Mesenchymal stem cell (in vitro differentiated cells and primary cell): ENCODE results near the gene RIMBP2.

ENCODE experiments used
- DNase-seq: peaks from one replicate; pipeline ENCODE4 v3.0.0-alpha.2; 2013
- H2AFZ ChIP-seq: one replicate; pipeline ENCODE4 v1.6.1; 2013; ENCODE audit warnings: low read depth, mild to moderate bottlenecking, control low read depth, inconsistent platforms, low read length, moderate library complexity
- H2AK5ac ChIP-seq: 2 replicates; pipeline ENCODE4 v1.6.1; 2013; ENCODE audit warnings: low read length, moderate library complexity, mild to moderate bottlenecking, inconsistent platforms; ENCODE audit not compliant: severe bottlenecking
- H2BK120ac ChIP-seq: one replicate; pipeline ENCODE4 v1.6.1; 2013; ENCODE audit warnings: low read depth, mild to moderate bottlenecking, inconsistent platforms, low read length, moderate library complexity
- H2BK12ac ChIP-seq, 2 experiments: one replicate each; pipeline ENCODE4 v1.6.1; 2013; ENCODE audit warnings: inconsistent platforms in 2 of 2, low read length in 2 of 2, mild to moderate bottlenecking in 2 of 2, moderate library complexity in 2 of 2, control low read depth in 1 of 2
- H2BK15ac ChIP-seq: one replicate; pipeline ENCODE4 v1.6.1; 2013; ENCODE audit warnings: mild to moderate bottlenecking, low read depth, inconsistent platforms; ENCODE audit not compliant: poor library complexity, severe bottlenecking
- H2BK5ac ChIP-seq: 2 replicates; pipeline ENCODE4 v1.6.1; 2013; ENCODE audit warnings: low read depth, mild to moderate bottlenecking, low read length, control low read depth, inconsistent platforms; ENCODE audit not compliant: poor library complexity, severe bottlenecking
- H3K14ac ChIP-seq, 2 experiments: one replicate each; pipeline ENCODE4 v1.6.1; 2013; ENCODE audit warnings: inconsistent platforms in 2 of 2, low read length in 2 of 2, control low read depth in 1 of 2, mild to moderate bottlenecking in 1 of 2, moderate library complexity in 1 of 2
- H3K18ac ChIP-seq, 2 experiments: one replicate each; pipeline ENCODE4 v1.6.1; 2013; ENCODE audit warnings: inconsistent platforms in 2 of 2, low read length in 2 of 2, control low read depth in 1 of 2, low read depth in 1 of 2, mild to moderate bottlenecking in 1 of 2
- H3K23ac ChIP-seq, 2 experiments: one replicate each; pipeline ENCODE4 v1.6.1; 2013; ENCODE audit warnings: inconsistent platforms in 2 of 2, low read length in 2 of 2, mild to moderate bottlenecking in 2 of 2, moderate library complexity in 2 of 2, control low read depth in 1 of 2
- H3K27ac ChIP-seq: 2 replicates; pipeline ENCODE4 v1.5.1; 2013; ENCODE audit warnings: mild to moderate bottlenecking, moderate library complexity, low read length, control low read depth, inconsistent platforms; ENCODE audit not compliant: poor library complexity, severe bottlenecking
- H3K27me3 ChIP-seq, 2 experiments: 2 replicates each; pipeline versions ENCODE4 v1.6.1 to v1.7.0; 2013; ENCODE audit warnings: low read length in 2 of 2, mild to moderate bottlenecking in 2 of 2, moderate library complexity in 2 of 2, control low read depth in 1 of 2, inconsistent platforms in 1 of 2; ENCODE audit not compliant: control insufficient read depth in 1 of 2, insufficient read depth in 1 of 2
- H3K36me3 ChIP-seq, 2 experiments: 2 replicates each; pipeline versions ENCODE4 v1.6.1 to v1.7.0; 2013; ENCODE audit warnings: low read length in 2 of 2, control low read depth in 1 of 2, inconsistent platforms in 1 of 2, low read depth in 1 of 2, mild to moderate bottlenecking in 1 of 2; ENCODE audit not compliant: insufficient read depth in 2 of 2, control insufficient read depth in 1 of 2
- H3K4ac ChIP-seq, 2 experiments: one replicate each; pipeline ENCODE4 v1.6.1; 2013; ENCODE audit warnings: inconsistent platforms in 2 of 2, low read length in 2 of 2, mild to moderate bottlenecking in 2 of 2, moderate library complexity in 2 of 2, control low read depth in 1 of 2, low read depth in 1 of 2
- H3K4me1 ChIP-seq: 2 replicates; pipeline ENCODE4 v1.6.1; 2013; ENCODE audit warnings: low read depth, low read length, control low read depth; ENCODE audit not compliant: control insufficient read depth, insufficient read depth
- H3K4me2 ChIP-seq: 2 replicates; pipeline ENCODE4 v1.6.1; 2013; ENCODE audit warnings: low read length, mild to moderate bottlenecking, inconsistent platforms; ENCODE audit not compliant: poor library complexity, severe bottlenecking
- H3K4me3 ChIP-seq, 2 experiments: 2 replicates each; pipeline versions ENCODE4 v1.5.1 to v1.7.0; 2013; ENCODE audit warnings: low read length in 2 of 2, mild to moderate bottlenecking in 2 of 2, control low read depth in 1 of 2, low read depth in 1 of 2; ENCODE audit not compliant: insufficient read depth in 1 of 2
- H3K79me1 ChIP-seq: replicated peaks from 2 replicates; pipeline ENCODE4 v1.6.1; 2013; ENCODE audit warnings: mild to moderate bottlenecking, control low read depth, low read length, inconsistent platforms; ENCODE audit not compliant: poor library complexity, severe bottlenecking
- H3K9ac ChIP-seq: 2 replicates; pipeline ENCODE4 v1.7.0; 2013; ENCODE audit warnings: mild to moderate bottlenecking, low read length, moderate library complexity
- H3K9me3 ChIP-seq: 2 replicates; pipeline ENCODE4 v1.7.0; 2013; ENCODE audit warnings: mild to moderate bottlenecking, low read length; ENCODE audit not compliant: control insufficient read depth
- H4K8ac ChIP-seq: one replicate; pipeline ENCODE4 v1.6.1; 2013; ENCODE audit warnings: inconsistent platforms, mild to moderate bottlenecking, low read length, moderate library complexity
- H4K91ac ChIP-seq: one replicate; pipeline ENCODE4 v1.6.1; 2013; ENCODE audit warnings: mild to moderate bottlenecking, low read length, inconsistent platforms
- WGBS: methylation state at CpG from one replicate; pipeline ENCODE4 v1.1.7; 2013; ENCODE audit warnings: mixed read lengths; 5-methylcytosine and 5-hydroxymethylcytosine counted together

Gene RIMBP2

DNA sequence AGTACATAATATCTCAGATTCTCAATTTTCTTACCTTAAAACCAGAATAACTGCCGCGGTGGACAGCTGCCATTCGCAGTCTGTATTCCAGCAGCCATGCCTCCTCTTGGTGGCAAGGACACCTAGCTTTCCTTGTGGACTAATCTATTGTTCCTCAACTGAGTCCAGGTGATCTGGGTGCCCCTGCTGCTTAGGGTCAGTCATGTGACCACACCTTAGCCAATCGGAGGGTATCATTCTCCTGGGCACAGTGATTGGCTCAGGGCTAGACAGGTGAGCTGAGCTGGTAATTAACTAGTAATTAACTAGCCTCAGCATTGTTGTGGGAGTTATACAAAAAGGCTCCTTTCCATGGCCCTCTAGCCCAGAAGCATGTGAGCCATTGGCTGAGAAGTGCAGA lies 55.0 kb downstream of the RIMBP2 start:
- no peak overlapping the region for H2BK12ac ChIP-seq
- no peak overlapping the region for H3K4me3 ChIP-seq
- H2AFZ ChIP-seq = no peak overlapping the region
- H3K4me2 ChIP-seq = no peak overlapping the region
- no peaks in the 10 kb centered on the region for H3K9me3 ChIP-seq
- H3K36me3 ChIP-seq = no peaks in the 10 kb centered on the region
- H3K23ac ChIP-seq = no peak overlapping the region
- no peak overlapping the region for H2BK120ac ChIP-seq
- no peak for DNase-seq
- no peak overlapping the region for H2BK5ac ChIP-seq
- no peaks in the 10 kb centered on the region for H3K27me3 ChIP-seq
- H4K91ac ChIP-seq = no peak overlapping the region
- no peak overlapping the region for H3K9ac ChIP-seq
- no peak overlapping the region for H2AK5ac ChIP-seq
- H3K4me1 ChIP-seq = no peaks in the 10 kb centered on the region
- no peak overlapping the region for H4K8ac ChIP-seq
- H3K18ac ChIP-seq = no peak overlapping the region
- no peak overlapping the region for H3K27ac ChIP-seq
- no peak overlapping the region for H3K14ac ChIP-seq
- no peaks in the 10 kb centered on the region for H3K79me1 ChIP-seq
- no peak overlapping the region for H3K4ac ChIP-seq
- no peak overlapping the region for H2BK15ac ChIP-seq
- 96% methylated on average over 4 of the region's 4 CpGs for WGBS

DNA sequence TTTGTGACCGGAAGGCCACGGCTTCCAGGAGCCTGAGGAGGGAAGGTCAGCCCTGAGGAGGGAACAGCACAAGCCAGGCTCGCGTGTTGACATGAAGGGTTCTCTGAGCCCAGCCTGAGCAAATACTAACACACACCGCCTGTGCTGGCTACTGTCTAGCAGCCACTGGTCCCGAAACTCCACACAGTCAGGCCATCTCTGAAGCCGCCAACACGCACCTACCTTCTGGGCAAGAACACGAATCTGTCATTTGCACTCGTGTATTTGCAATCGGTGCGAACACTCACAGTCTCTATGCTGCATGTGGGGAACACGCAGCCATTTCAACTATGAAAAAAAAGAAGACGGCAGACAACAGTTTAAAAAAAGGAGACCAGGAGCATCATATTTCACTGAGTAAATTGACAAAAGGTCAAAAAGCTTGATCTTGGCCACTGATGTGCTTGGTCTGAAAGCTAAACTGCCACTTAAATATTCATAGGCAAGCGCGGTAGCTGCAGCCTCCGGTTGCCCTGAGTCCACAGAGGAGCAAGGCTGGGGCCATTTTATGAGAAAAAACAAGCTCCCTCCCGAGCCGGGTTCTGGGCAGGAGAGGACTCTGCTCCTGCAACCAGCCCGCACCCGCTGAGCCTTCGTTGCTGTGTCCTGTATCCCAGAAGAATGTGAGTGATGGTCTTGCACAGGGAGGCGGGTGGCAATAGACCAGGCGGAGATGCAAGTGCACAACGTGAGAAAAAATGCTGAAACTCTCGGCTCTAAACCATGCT lies 57.8 kb downstream of the RIMBP2 start:
- Histone ChIP-seq H4K8ac (no peak overlapping the region), H3K27ac (no peak overlapping the region), H3K9me3 (no peaks in the 10 kb centered on the region), H3K27me3 (no peaks in the 10 kb centered on the region), H3K14ac (no peak overlapping the region), H3K4ac (no peak overlapping the region), H3K4me3 (no peak overlapping the region), H3K9ac (no peak overlapping the region), H2AK5ac (no peak overlapping the region), H2BK15ac (no peak overlapping the region), H3K18ac (no peak overlapping the region), H3K4me2 (no peak overlapping the region), H3K36me3 (no peaks in the 10 kb centered on the region), H4K91ac (no peak overlapping the region), H2BK12ac (no peak overlapping the region), H2BK120ac (no peak overlapping the region), H2BK5ac (no peak overlapping the region), H2AFZ (no peak overlapping the region), H3K23ac (no peak overlapping the region), H3K79me1 (no peaks in the 10 kb centered on the region), H3K4me1 (no peaks in the 10 kb centered on the region)
- no peak for DNase-seq
- 83% methylated on average over 25 of the region's 26 CpGs for whole genome bisulfite sequencing

DNA sequence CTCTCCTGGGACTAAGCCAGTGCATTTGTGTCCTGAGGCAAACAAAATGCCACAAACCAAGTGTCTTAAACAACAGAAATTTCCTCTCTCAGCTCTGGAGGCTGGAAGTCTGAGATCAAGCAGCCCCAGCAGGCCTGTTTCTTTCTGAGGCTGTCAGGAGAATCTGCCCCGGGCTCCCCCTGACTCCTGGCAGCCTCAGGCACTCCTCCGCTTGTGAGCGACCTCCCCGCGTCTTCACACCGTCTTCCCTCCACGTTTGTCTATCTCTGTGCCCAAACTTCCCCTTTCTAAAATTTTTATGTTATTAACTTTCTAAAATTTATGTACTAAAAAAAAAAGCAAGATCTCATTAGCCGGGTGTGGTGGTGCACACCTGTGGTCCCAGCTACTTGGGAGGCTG lies 59.7 kb downstream of the RIMBP2 start:
- no peaks in the 10 kb centered on the region for H3K79me1 ChIP-seq
- H3K9me3 ChIP-seq = peaks cover 2% of the 10 kb centered on the region
- no peak overlapping the region for H2BK15ac ChIP-seq
- H2BK120ac ChIP-seq = no peak overlapping the region
- H3K9ac ChIP-seq = no peak overlapping the region
- no peak overlapping the region for H2BK5ac ChIP-seq
- no peak overlapping the region for H2AK5ac ChIP-seq
- H2BK12ac ChIP-seq = no peak overlapping the region
- no peaks in the 10 kb centered on the region for H3K36me3 ChIP-seq
- no peak overlapping the region for H3K14ac ChIP-seq
- H3K4ac ChIP-seq = no peak overlapping the region
- H3K23ac ChIP-seq = no peak overlapping the region
- WGBS = 81% methylated on average over 3 of the region's 8 CpGs
- H3K4me3 ChIP-seq = no peak overlapping the region
- H3K4me1 ChIP-seq = no peaks in the 10 kb centered on the region
- H3K18ac ChIP-seq = no peak overlapping the region
- H2AFZ ChIP-seq = no peak overlapping the region
- no peak overlapping the region for H4K91ac ChIP-seq
- no peak overlapping the region for H3K4me2 ChIP-seq
- no peaks in the 10 kb centered on the region for H3K27me3 ChIP-seq
- no peak overlapping the region for H4K8ac ChIP-seq
- DNase-seq = no peak
- H3K27ac ChIP-seq = no peak overlapping the region

DNA sequence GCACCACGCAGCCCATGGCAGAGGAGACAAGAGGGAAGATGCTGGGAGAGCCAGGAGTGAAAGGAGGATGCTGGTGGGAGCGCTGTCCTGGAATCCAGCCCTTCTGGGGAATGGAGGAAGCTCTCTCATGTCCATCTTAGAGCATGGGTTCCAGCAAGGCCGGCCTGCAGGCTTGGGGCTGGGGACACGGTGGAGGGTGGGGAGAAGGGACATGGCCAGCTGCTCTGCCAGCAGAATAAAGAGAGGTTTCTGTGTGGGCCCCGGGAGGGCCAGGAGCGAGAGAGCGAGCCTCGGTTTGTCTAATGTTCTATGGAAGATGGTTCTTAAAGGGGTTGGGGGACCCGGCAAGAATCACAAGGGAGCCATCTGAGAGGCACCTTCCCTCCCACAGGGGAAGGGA lies 60.2 kb downstream of the RIMBP2 start:
- Histone ChIP-seq H3K4me3 (no peak overlapping the region), H3K9me3 (peaks cover 2% of the 10 kb centered on the region), H2BK15ac (no peak overlapping the region), H3K9ac (no peak overlapping the region), H4K91ac (no peak overlapping the region), H3K18ac (no peak overlapping the region), H4K8ac (no peak overlapping the region), H3K14ac (no peak overlapping the region), H3K4me2 (no peak overlapping the region), H3K27ac (no peak overlapping the region), H3K79me1 (no peaks in the 10 kb centered on the region), H2BK5ac (no peak overlapping the region), H2AFZ (no peak overlapping the region), H2BK12ac (no peak overlapping the region), H3K27me3 (no peaks in the 10 kb centered on the region), H2AK5ac (no peak overlapping the region), H3K4me1 (no peaks in the 10 kb centered on the region), H3K36me3 (no peaks in the 10 kb centered on the region), H3K4ac (no peak overlapping the region), H3K23ac (no peak overlapping the region), H2BK120ac (no peak overlapping the region)
- DNase-seq = no peak
- WGBS = 85% methylated on average over 9 of the region's 9 CpGs
